Cardiac fibroblast (primary cell): ENCODE data around the gene MFRP.

Experiments used
- DNase-seq, 2 donors: peaks; one replicate each; pipeline versions ENCODE4 v3.0.0 to v3.0.0-alpha.2; 2010; ENCODE audit warnings: low read depth in 2 of 2
- H3K4me3 ChIP-seq, 2 donors: replicated peaks in 1 of 2; 1 replicate in 1 of 2; 2 replicates in 1 of 2; pipeline ENCODE4 v1.5.1; 2011; ENCODE audit warnings: low read depth in 2 of 2, low read length in 2 of 2, mild to moderate bottlenecking in 2 of 2, moderate library complexity in 1 of 2
- TF ChIP-seq, protein P1 (sequence below): IDR thresholded peaks from one replicate; pipeline ENCODE4 v1.5.1; 2011; ENCODE audit warnings: low read depth, mild to moderate bottlenecking, low read length, inconsistent platforms

MFRP gene

DNA sequence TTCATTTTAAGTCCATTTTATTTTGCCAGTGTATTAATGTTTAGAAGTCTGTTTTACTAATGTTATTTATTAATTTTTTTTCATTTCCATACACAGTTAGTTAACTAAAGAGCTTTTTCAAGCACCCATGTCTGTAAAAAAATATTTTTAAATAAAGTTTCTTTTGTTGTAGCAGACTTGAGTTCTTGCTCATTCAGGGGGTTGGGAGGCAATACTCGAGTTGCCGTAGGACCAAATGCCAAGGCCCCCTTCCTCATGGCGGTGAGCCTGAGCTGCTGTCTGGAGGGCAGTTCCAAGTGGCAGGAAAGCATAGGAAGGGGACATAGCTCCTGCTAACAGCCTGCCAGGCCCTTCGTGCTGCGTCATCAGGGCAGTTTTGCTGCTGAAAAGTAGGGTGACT lies 38.5 kb downstream of the MFRP start:
- no peak overlapping the region for H3K4me3 ChIP-seq
- DNase-seq = no peak
- TF ChIP-seq, protein P1, sequence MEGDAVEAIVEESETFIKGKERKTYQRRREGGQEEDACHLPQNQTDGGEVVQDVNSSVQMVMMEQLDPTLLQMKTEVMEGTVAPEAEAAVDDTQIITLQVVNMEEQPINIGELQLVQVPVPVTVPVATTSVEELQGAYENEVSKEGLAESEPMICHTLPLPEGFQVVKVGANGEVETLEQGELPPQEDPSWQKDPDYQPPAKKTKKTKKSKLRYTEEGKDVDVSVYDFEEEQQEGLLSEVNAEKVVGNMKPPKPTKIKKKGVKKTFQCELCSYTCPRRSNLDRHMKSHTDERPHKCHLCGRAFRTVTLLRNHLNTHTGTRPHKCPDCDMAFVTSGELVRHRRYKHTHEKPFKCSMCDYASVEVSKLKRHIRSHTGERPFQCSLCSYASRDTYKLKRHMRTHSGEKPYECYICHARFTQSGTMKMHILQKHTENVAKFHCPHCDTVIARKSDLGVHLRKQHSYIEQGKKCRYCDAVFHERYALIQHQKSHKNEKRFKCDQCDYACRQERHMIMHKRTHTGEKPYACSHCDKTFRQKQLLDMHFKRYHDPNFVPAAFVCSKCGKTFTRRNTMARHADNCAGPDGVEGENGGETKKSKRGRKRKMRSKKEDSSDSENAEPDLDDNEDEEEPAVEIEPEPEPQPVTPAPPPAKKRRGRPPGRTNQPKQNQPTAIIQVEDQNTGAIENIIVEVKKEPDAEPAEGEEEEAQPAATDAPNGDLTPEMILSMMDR = no peak

DNA sequence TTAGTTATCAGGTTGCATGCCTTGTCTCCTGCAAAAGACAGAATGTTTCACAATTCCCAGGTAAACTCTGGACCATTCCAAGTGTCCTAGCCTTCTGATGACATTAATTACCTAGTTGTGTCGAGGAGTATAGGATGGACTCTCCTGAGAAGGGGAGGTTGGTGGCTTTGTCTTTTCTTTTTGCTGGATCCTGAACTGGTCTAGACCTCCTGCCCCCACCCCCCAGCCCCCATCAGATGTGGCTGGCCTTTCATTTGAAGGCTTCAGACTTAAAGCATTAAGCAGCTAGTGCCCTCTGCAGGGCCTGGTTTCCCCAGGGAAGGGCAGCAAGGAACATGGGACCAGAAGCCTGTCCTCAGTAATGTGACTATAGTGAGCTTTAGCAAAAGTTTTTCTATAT lies 39.3 kb downstream of the MFRP start:
- DNase-seq = no peak
- TF ChIP-seq, protein P1 = no peak
- H3K4me3 ChIP-seq = no peak overlapping the region

DNA sequence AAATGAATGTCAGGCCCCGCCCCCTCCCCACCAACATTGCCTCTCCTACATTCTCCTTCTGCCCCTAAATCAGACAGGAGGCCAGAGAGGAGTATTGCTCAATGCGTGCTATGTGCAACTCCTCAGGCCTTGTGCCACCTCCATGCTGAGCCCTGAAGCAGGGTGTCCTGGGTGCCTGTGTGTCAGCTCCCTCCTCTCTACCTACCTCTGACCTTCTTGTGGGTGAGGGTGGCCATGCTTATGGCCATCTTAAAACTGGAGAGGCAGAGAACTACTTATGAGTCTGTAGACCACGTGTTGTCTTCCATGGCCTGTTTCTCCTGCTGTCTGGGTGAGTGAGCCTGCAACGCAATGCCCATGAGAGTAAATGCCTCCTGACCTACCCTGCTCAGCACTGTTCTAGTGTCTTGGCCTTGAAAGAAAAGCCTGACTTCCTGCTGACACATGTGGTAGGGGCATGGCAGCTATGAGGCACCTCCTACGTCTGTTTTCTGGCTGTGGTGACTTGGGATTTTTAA lies 40.1 kb downstream of the MFRP start:
- TF ChIP-seq, protein P1 = no peak
- H3K4me3 ChIP-seq = no peak overlapping the region
- DNase-seq = peak; percentile 57 to 90

DNA sequence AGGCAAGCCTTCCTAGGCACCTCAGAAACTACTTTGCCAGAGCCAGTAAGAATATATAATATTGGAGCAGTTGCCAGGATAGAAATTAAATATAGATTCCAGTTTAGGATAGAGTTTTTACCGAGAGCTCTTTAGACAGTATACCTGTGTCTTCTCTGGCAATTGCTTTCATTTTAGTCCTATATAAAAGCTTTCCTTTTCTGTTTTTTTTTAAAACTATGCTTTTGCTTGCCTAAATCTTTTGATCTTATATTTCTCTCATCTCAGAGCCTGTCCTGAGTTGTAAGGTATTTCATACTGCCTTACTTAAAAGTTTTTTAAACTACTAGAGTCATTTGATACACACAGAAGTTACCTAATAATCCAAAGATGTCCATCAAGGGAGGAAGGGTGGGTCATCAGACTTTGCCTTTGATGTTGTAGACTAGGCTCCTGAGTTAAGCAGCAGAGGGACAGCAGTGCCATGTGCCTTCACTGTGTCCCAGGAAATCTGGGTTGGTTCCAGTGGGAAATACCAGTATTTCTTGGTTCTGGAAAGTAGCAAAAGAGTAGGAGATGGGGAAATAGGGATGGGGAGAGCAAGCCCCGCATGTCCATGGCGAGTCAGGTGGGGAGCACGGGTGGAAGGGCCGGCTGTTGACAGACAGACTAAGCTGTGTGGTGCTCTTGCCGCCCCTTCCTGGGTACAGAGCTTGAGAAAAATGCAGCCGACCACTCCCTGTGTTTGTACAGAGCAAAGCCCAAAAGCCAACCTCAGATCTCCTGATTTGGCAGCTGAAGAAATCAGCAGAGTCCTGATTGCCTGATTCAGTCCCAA lies 40.7 kb downstream of the MFRP start:
- DNase-seq = no peak
- TF ChIP-seq, protein P1 = no peak
- H3K4me3 ChIP-seq = no peak overlapping the region

DNA sequence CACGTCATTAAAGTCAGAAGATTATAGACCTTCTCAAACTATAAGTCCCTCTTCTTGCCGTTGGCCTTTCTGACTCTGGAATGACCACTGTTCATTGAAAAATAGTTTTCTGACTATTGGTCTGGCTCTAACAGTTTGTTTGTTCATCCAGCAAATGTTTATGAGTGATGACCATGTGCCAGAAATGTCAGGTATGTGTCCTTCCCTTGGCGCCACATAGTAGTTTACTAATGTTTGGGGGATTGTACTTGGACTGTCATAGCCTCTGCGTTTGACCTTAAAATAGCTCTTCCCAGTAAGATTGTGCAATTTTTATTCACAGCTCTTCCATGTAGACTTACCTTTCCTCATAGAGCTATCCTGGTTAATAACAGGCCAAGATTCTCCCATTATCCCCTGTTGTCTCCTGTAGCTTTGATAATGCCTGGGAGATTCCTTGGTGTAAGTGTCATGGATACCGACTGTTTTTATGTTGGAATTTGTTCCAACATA lies 43.2 kb downstream of the MFRP start:
- TF ChIP-seq, protein P1 = no peak
- no peak overlapping the region for H3K4me3 ChIP-seq
- DNase-seq = no peak

DNA sequence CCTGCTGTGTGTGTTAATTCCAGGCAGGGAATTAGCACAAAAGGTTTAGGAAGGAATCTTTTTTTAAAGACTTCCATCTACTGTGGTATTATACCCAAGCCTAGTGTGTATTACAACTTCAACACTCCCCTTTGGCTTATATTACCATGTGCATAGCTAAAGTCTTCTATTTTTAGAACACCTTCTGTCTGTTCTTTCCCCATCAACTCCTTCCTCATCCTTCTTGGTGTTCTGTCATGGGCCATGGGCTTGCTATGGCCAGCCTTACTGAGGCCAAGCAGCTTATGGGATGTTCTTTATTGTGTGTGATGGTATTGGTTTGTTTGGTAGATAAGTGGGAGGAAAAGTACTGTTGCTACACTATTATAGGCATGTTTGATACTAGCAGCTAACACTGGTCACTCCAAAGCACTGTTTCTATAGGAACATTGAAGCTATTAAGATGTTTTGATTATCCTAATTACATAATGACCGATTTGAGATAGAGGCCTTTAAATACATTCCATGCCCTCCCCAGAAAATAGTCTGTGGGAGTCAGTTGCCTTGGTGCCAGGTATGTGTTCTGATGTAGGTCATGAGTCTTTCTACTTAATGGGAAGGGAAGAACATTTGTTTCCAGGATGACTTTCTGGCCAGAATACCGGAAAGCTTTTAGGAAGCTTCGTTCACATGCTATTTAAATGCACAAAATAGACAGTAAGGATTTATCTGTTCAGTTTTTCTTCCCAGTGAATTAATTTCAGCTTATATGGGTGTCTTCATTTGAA lies 46.1 kb downstream of the MFRP start:
- no peak overlapping the region for H3K4me3 ChIP-seq
- DNase-seq = no peak
- TF ChIP-seq, protein P1 = no peak
